HL-60 (cell line): ENCODE measurements around the gene METTL18.

ENCODE experiments used
- DNase-seq, 2 experiments: peaks; one replicate each; pipeline ENCODE4 v3.0.0-alpha.2; 2010 to 2020; ENCODE audit warnings: low read depth in 1 of 2, low spot score in 1 of 2
- H3K27ac ChIP-seq: fragments of 250-450 bp; sonication (Bioruptor Pico); replicated peaks from 2 replicates; pipeline ENCODE4 v1.5.1; 2020; ENCODE audit warnings: mild to moderate bottlenecking, moderate library complexity
- H3K27me3 ChIP-seq: fragments of 250-450 bp; sonication (Bioruptor Pico); 2 replicates; pipeline ENCODE4 v1.5.1; 2021; ENCODE audit warnings: mild to moderate bottlenecking, moderate library complexity; ENCODE audit not compliant: insufficient read depth, poor library complexity, severe bottlenecking
- H3K4me3 ChIP-seq: replicated peaks from 2 replicates; pipeline ENCODE4 v1.5.1; 2011; ENCODE audit warnings: mild to moderate bottlenecking, control low read depth, low read length; ENCODE audit not compliant: insufficient read depth
- CTCF ChIP-seq: IDR thresholded peaks from one replicate; pipeline ENCODE4 v1.5.1; 2011; ENCODE audit warnings: low read length, control low read depth, inconsistent platforms; ENCODE audit not compliant: insufficient read depth
- GABPA ChIP-seq: IDR thresholded peaks from 2 replicates; pipeline ENCODE4 v1.6.1; 2012; ENCODE audit warnings: low read depth
- POLR2AphosphoS5 ChIP-seq: IDR thresholded peaks from 2 replicates; pipeline ENCODE4 v1.6.1; 2012; ENCODE audit warnings: low read depth
- REST ChIP-seq: IDR thresholded peaks from 2 replicates; pipeline ENCODE4 v1.6.1; 2012; ENCODE audit warnings: low read depth; ENCODE audit not compliant: insufficient replicate concordance
- SPI1 ChIP-seq: IDR thresholded peaks from 2 replicates; pipeline ENCODE4 v1.6.1; 2012; ENCODE audit warnings: low read depth, mild to moderate bottlenecking, borderline replicate concordance

Gene METTL18

GRCh38 chr1:169765580-169766331, 29.0 kb downstream of the METTL18 start:
- no peak for TF ChIP-seq GABPA
- TF ChIP-seq SPI1: no peak
- no peak for TF ChIP-seq POLR2AphosphoS5
- no peak for TF ChIP-seq REST
- no peak for TF ChIP-seq CTCF
- peaks cover 5% of the 10 kb centered on the region for H3K27me3 ChIP-seq
- H3K27ac ChIP-seq: no peak overlapping the region
- DNase-seq: no peak
- no peak overlapping the region for H3K4me3 ChIP-seq

GRCh38 chr1:169764919-169765318, 29.8 kb downstream of the METTL18 start:
- no peak for TF ChIP-seq POLR2AphosphoS5
- TF ChIP-seq CTCF: no peak
- no peak for TF ChIP-seq REST
- no peak for TF ChIP-seq GABPA
- TF ChIP-seq SPI1: no peak
- peaks cover 5% of the 10 kb centered on the region for H3K27me3 ChIP-seq
- no peak overlapping the region for H3K4me3 ChIP-seq
- H3K27ac ChIP-seq: no peak overlapping the region
- no peak for DNase-seq

- DNase-seq: no peak
- H3K27me3 ChIP-seq: peaks cover 3% of the 10 kb centered on the region
- no peak overlapping the region for H3K27ac ChIP-seq
- H3K4me3 ChIP-seq: no peak overlapping the region
- TF ChIP-seq CTCF: no peak
- no peak for TF ChIP-seq POLR2AphosphoS5
- TF ChIP-seq REST: no peak
- TF ChIP-seq SPI1: no peak
- TF ChIP-seq GABPA: no peak
These were observed 32.0 kb downstream of the METTL18 start for GRCh38 chr1:169762699-169763098.
